Measurements from ENCODE around the gene UNC13B.
"Not testable (repeated sequence)": the region's sequence is repeated elsewhere in the genome, so short reads cannot be mapped to it uniquely, and the experiment has no call there.

UNC13B gene

GRCh38 chr9:35226651-35227050 lies 64.8 kb downstream of the UNC13B start:
- no peak for DNase-seq (ENCODE audit: low read depth)

GRCh38 chr9:35227284-35227683 lies 65.5 kb downstream of the UNC13B start:
- DNase-seq (ENCODE audit: low read depth) = no peak

- DNase-seq (ENCODE audit: low read depth) = no peak
These were observed 67.4 kb downstream of the UNC13B start for GRCh38 chr9:35229066-35229778.

- no peak for DNase-seq (ENCODE audit: low read depth)
These were observed 68.0 kb downstream of the UNC13B start for GRCh38 chr9:35229779-35230143.

- DNase-seq (ENCODE audit: low read depth) = no peak
These were observed 71.2 kb downstream of the UNC13B start for GRCh38 chr9:35232867-35233544.

- no peak for DNase-seq (ENCODE audit: low read depth)
These were observed 74.9 kb downstream of the UNC13B start for GRCh38 chr9:35236692-35237091.

- DNase-seq (ENCODE audit: low read depth) = no peak
These were observed 75.5 kb downstream of the UNC13B start for GRCh38 chr9:35237311-35237710.

GRCh38 chr9:35245945-35246344 lies 84.1 kb downstream of the UNC13B start:
- DNase-seq (ENCODE audit: low read depth) = not testable (repeated sequence)

GRCh38 chr9:35253075-35253474 lies 91.3 kb downstream of the UNC13B start:
- no peak for DNase-seq (ENCODE audit: low read depth)

GRCh38 chr9:35254237-35254636 lies 92.4 kb downstream of the UNC13B start:
- no peak for DNase-seq (ENCODE audit: low read depth)

- no peak for DNase-seq (ENCODE audit: low read depth)
These were observed 93.4 kb downstream of the UNC13B start for GRCh38 chr9:35254984-35255857.

- no peak for DNase-seq (ENCODE audit: low read depth)
These were observed 96.3 kb downstream of the UNC13B start for GRCh38 chr9:35257986-35258659.

- DNase-seq (ENCODE audit: low read depth) = peak; percentile 15
These were observed 97.1 kb downstream of the UNC13B start for GRCh38 chr9:35258660-35259474.

- DNase-seq (ENCODE audit: low read depth) = no peak
These were observed 98.4 kb downstream of the UNC13B start for GRCh38 chr9:35260186-35260585.

GRCh38 chr9:35262064-35262463 lies 100.3 kb downstream of the UNC13B start:
- no peak for DNase-seq (ENCODE audit: low read depth)

GRCh38 chr9:35267710-35268109 lies 105.9 kb downstream of the UNC13B start:
- no peak for DNase-seq (ENCODE audit: low read depth)

- DNase-seq (ENCODE audit: low read depth) = no peak
These were observed 108.1 kb downstream of the UNC13B start for GRCh38 chr9:35269919-35270318.

- no peak for DNase-seq (ENCODE audit: low read depth)
These were observed 109.8 kb downstream of the UNC13B start for GRCh38 chr9:35271637-35272036.

GRCh38 chr9:35272989-35273388 lies 111.2 kb downstream of the UNC13B start:
- no peak for DNase-seq (ENCODE audit: low read depth)

- DNase-seq (ENCODE audit: low read depth) = no peak
These were observed 111.8 kb downstream of the UNC13B start for GRCh38 chr9:35273591-35273990.

GRCh38 chr9:35274993-35275392 lies 113.2 kb downstream of the UNC13B start:
- no peak for DNase-seq (ENCODE audit: low read depth)

- DNase-seq (ENCODE audit: low read depth) = no peak
These were observed 115.3 kb downstream of the UNC13B start for GRCh38 chr9:35277171-35277520.
